ENCODE results near the gene PAFAH2.

PAFAH2 gene

GRCh38 chr1:26025060-26025459 is 27.2 kb upstream of the PAFAH2 start:
- TF ChIP-seq GATA2 (IDR thresholded peaks at IDR 0.05; ENCODE audit: low read depth, low read length) (no peak), GATA3 (IDR thresholded peaks at IDR 0.05; ENCODE audit: low read depth, low read length) (no peak)

GRCh38 chr1:26023826-26024225 is 26.0 kb upstream of the PAFAH2 start:
- no peak for TF ChIP-seq GATA3 (IDR thresholded peaks at IDR 0.05; ENCODE audit: low read depth, low read length)
- no peak for TF ChIP-seq GATA2 (IDR thresholded peaks at IDR 0.05; ENCODE audit: low read depth, low read length)

GRCh38 chr1:26023009-26023408 is 25.1 kb upstream of the PAFAH2 start:
- TF ChIP-seq GATA3 (IDR thresholded peaks at IDR 0.05; ENCODE audit: low read depth, low read length) (no peak), GATA2 (IDR thresholded peaks at IDR 0.05; ENCODE audit: low read depth, low read length) (no peak)

GRCh38 chr1:26022404-26022779 is 24.5 kb upstream of the PAFAH2 start:
- TF ChIP-seq GATA2 (IDR thresholded peaks at IDR 0.05; ENCODE audit: low read depth, low read length) = no peak
- no peak for TF ChIP-seq GATA3 (IDR thresholded peaks at IDR 0.05; ENCODE audit: low read depth, low read length)

GRCh38 chr1:26021647-26022403 is 24.0 kb upstream of the PAFAH2 start, which contains the start of gene EXTL1:
Gene EXTL1, plus strand, starts transcription at chr1:26021775. Its CDS starts 872 bp downstream, at chr1:26022647.
- TF ChIP-seq GATA2 (IDR thresholded peaks at IDR 0.05; ENCODE audit: low read depth, low read length) = peak; percentile 84
- no peak for TF ChIP-seq GATA3 (IDR thresholded peaks at IDR 0.05; ENCODE audit: low read depth, low read length)

- no peak for TF ChIP-seq GATA2 (IDR thresholded peaks at IDR 0.05; ENCODE audit: low read depth, low read length)
Observed at GRCh38 chr1:26020941-26021646, 23.2 kb upstream of the PAFAH2 start.

GRCh38 chr1:26020330-26020768 is 22.5 kb upstream of the PAFAH2 start:
- TF ChIP-seq GATA3 (IDR thresholded peaks at IDR 0.05; ENCODE audit: low read depth, low read length) (no peak), GATA2 (IDR thresholded peaks at IDR 0.05; ENCODE audit: low read depth, low read length) (no peak)

- TF ChIP-seq GATA2 (IDR thresholded peaks at IDR 0.05; ENCODE audit: low read depth, low read length) (no peak), GATA3 (IDR thresholded peaks at IDR 0.05; ENCODE audit: low read depth, low read length) (no peak)
Observed at GRCh38 chr1:26019641-26020315, 21.9 kb upstream of the PAFAH2 start.

- TF ChIP-seq GATA2 (IDR thresholded peaks at IDR 0.05; ENCODE audit: low read depth, low read length) (no peak), GATA3 (IDR thresholded peaks at IDR 0.05; ENCODE audit: low read depth, low read length) (no peak)
Observed at GRCh38 chr1:26017606-26018005, 19.7 kb upstream of the PAFAH2 start.

- no peak for TF ChIP-seq GATA2 (IDR thresholded peaks at IDR 0.05; ENCODE audit: low read depth, low read length)
- no peak for TF ChIP-seq GATA3 (IDR thresholded peaks at IDR 0.05; ENCODE audit: low read depth, low read length)
Observed at GRCh38 chr1:26016953-26017545, 19.2 kb upstream of the PAFAH2 start.

- TF ChIP-seq GATA3 (IDR thresholded peaks at IDR 0.05; ENCODE audit: low read depth, low read length) (no peak), GATA2 (IDR thresholded peaks at IDR 0.05; ENCODE audit: low read depth, low read length) (no peak)
Observed at GRCh38 chr1:26016258-26016952, 18.5 kb upstream of the PAFAH2 start.

GRCh38 chr1:26015358-26015757 is 17.5 kb upstream of the PAFAH2 start:
- TF ChIP-seq GATA3 (IDR thresholded peaks at IDR 0.05; ENCODE audit: low read depth, low read length) = no peak
- TF ChIP-seq GATA2 (IDR thresholded peaks at IDR 0.05; ENCODE audit: low read depth, low read length) = no peak

- TF ChIP-seq GATA2 (IDR thresholded peaks at IDR 0.05; ENCODE audit: low read depth, low read length) (no peak), GATA3 (IDR thresholded peaks at IDR 0.05; ENCODE audit: low read depth, low read length) (no peak)
Observed at GRCh38 chr1:26014179-26014578, 16.3 kb upstream of the PAFAH2 start.

- TF ChIP-seq GATA2 (IDR thresholded peaks at IDR 0.05; ENCODE audit: low read depth, low read length) = no peak
- no peak for TF ChIP-seq GATA3 (IDR thresholded peaks at IDR 0.05; ENCODE audit: low read depth, low read length)
Observed at GRCh38 chr1:26012864-26013263, 15.0 kb upstream of the PAFAH2 start.

All from SH-SY5Y (cell line).